ENCODE results near the gene ARRDC1.
"Not testable (repeated sequence)": the region's sequence is repeated elsewhere in the genome, so short reads cannot be mapped to it uniquely, and the experiment has no call there.

ARRDC1 gene

DNA sequence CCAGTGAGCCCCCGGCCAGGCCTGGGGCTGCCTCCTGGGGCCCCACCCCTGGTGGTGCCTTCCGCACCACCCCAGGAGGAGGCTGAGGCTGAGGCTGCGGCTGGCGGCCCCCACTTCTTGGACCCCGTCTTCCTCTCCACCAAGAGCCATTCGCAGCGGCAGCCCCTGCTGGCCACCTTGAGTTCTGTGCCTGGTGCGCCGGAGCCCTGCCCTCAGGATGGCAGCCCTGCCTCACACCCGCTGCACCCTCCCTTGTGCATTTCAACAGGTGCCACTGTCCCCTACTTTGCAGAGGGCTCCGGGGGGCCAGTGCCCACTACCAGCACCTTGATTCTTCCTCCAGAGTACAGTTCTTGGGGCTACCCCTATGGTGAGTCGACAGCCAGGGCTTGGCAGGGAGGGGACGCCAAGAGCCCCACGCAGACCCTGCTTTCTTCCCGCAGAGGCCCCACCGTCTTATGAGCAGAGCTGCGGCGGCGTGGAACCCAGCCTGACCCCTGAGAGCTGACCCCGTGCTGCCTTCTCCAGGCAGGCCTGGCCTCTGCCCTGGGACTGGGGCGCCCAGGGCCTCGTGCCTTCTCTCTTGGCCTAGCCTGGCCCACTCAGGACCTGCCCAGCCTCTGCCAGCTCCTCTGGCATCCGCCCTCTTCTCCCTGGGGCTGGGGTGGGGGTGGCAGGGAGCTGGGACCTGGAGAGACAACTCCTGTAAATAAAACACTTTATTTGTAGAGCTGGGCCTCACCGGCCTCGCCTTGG lies 9.3 kb downstream of the ARRDC1 start:
- DNase-seq = no peak

- DNase-seq = no peak
Observed at GRCh38 chr9:137615387-137615871, 9.9 kb downstream of the ARRDC1 start.

DNA sequence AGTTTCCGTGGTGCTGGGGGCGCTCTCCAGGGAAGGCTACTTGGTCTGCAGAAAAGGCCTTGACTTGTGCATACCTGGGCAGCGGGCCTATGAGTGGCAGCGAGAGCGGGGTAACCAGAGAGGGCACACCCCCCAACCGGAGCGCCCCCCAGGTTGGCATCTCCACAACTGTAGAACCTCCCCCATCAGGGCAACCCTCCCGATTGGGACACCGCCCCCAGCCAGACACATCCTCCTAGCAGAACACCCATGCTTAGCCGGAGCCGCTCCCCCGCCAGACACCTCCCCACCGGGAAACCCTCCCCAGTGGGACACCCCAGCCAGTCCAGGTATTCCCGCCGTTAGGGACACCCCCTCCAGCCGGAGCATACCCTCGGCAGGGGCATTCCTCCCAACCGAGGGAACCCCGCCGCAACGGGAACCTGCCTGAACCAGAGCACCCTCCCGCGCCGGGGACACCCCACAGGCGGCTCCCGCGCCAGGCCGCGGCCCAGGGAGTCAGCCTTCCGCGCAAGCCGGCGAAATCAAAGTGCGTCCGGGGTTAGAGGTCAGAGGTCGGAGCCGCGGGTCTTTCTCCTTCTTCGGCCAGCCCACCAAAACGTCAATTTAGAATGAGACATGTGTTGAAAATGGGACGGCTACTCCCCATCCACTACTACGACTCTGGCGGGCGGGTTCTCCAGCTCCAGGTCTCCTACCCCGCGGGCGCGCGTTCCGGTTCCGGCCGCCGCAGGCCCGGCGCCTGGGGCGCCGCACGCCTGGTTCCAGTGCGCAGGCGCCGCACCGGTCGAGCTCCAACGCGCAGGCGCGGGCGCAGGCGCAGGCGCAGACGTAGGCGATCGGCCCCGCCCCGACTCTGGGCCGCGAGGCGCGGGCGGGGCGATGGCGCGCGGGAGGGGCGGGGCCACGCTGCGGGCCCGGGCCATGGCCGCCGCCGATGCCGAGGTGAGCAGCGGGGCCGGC lies 12.9 kb downstream of the ARRDC1 start, which contains the start of gene EHMT1:
EHMT1 (plus strand) TSS at position 901 of the 963 bp plus-strand sequence; CDS start at position 925, 24 bp downstream.
- DNase-seq = peak; percentile 90

DNA sequence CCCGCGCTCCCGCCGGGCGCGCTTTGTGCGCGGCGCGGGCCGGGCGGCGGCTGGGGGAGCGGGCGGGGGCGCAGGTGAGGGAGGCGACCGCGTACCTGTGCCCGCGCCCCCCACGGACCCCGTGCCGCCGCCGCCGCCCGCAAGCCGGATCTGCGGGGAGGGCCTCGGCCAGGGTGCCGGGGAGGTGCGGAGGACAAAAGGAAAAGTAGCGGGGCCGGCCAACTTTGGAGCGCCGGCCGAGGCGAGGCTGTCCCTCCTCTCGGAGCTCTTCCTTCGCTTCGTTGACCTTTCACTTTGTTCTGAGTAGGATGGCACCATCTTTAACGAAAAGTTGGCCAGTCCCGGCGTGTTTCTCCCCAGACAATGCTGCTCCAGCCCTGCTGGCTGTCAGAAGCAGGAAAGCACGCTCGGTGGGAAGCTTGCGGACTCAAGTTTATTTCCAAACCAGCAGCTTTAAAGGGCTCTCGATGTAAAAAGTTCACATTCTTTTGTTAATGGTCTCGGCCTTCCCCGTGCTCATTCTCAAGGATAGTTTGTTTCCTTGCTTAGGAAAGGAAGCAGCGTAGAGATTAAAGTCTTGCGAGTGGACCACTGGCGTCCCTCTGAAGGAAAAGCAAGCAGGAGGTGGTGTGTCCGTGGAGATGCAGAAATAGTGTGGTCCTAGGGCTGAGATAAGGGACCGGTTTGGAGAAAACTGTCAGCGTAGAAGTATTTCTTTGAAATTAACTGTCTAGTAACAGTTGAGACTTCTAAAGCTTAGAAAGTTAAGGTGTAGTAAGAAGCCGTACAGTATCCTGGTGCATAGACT lies 14.0 kb downstream of the ARRDC1 start:
- peak; percentile 35 for DNase-seq

GRCh38 chr9:137620048-137620405 lies 14.5 kb downstream of the ARRDC1 start:
- no peak for DNase-seq

GRCh38 chr9:137620581-137620980 lies 15.1 kb downstream of the ARRDC1 start:
- no peak for DNase-seq

DNA sequence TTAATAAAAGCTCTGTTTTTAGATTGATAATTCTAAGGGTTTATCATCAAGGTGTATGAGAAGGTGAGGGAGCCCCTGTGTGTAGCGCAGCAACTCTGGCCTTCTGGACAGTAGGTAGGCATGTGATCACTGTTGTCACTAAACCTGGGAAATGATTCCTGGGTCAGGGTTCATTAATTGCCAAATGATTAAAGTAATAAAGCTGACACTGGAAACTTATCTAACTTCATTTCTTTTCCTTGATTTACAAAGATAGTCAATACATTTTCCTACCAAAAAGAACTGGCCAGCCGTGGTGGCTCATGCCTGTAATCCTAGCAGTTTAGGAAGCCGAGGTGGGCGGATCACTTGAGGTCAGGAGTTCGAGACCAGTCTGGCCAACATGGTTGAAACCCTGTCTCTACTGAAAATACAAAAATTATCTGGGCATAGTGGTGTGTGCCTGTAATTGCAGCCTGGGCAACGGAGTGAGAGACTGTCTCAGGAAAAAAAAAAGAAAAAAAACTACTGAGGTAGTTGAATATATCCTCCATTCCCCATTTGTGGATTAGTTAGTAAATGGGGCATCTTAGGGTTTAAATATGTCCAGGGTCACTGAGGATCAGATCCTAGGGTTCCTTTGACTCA lies 15.8 kb downstream of the ARRDC1 start:
- no peak for DNase-seq

DNA sequence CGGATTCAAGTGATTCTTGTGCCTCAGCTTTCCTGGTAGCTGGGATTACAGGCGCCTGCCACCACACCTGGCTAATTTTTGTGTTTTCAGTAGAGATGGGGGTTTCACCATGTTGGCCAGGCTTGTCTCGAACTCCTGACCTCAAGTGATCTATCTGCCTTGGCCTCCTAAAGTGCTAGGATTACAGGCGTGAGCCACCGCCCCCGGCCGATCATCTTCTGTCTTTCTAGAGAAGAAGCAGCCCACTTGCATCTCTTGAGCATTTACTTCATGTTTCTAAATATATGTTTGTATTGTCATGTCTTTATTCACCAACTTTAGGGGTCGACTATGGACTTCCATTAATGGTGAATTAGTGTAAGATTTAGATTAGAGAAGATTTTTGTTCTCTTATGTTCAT lies 16.7 kb downstream of the ARRDC1 start:
- DNase-seq = not testable (repeated sequence)

GRCh38 chr9:137626464-137626863 lies 21.0 kb downstream of the ARRDC1 start:
- DNase-seq = no peak

DNA sequence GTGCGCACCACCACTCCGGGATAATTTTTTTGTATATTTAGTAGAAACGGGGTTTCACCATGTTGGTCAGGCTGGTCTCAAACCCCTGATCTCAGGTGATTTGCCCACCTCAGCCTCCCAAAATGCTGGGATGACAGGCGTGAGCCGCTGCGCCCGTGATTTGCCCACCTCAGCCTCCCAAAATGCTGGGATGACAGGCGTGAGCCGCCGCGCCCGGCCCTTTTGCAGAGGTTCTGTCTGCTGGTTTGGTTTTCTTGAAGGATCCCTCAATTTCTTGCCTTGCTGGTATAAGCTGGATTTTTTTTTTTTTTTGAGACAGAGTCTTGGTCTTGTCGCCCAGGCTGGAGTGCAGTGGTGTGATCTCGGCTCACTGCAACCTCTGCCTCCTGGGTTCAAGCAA lies 21.9 kb downstream of the ARRDC1 start:
- not testable (repeated sequence) for DNase-seq

DNA sequence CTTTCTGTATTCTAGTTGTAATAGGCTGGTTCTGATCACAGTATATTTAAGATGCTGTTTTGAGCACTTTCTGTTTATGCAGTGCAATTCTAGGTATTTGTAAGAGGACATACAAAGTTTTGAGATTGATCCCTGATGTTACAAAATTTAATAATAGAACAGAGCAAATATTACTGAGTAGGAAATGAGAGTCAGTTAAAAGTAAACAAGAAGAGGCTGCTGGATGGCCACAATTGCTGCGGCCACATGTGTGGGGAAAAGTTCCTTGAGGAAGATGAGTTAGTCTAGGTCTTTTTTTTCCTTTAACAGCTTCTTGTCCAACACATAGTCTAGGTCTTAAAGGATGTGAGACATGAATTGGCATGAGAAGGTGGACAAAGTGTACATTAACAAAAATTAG lies 24.6 kb downstream of the ARRDC1 start:
- no peak for DNase-seq

GRCh38 chr9:137630679-137631078 lies 25.2 kb downstream of the ARRDC1 start:
- no peak for DNase-seq

- no peak for DNase-seq
Observed at GRCh38 chr9:137631345-137632229, 26.1 kb downstream of the ARRDC1 start.

DNA sequence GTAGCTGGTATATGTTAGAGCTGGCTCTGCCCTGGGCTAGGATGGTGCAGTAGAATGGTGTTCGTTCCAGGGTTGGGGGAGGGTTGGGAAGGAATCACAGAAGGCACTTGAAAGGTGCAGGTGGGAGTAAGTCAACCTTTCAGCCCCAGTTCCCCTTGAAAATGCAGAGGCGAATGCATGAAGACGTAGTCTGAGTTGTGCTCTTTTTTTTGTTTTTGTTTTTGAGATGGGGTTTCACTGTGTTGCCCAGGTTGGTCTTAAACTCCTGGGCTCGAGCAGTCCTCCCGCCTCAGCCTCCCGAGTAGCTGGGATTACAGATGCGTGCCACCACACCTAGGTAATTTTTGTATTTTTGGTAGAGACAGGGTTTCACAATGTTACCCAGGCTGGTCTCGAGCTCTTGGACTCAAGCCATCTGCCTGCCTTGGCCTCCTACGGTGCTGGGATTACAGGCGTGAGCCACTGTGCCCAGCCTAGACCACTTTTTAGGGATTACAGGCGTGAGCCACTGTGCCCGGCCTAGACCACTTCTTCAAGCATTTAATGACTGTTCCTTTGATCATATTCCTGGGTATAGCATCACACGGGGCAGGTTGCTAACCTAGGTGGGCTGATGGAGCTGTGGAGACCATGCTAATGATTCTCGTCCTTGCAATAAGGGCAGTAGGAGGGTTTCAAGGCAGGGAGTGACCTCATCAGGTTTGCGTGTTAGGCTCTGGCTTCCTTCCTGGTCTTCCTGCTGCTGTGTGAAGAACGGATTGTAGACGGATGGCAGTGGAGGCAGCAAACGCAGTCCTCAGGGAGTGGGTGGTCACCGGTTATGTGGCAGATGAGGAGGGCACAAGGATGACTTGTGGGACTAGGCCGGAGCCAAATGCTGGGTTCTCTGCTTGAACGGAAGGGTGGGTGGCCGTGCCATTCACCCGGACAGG lies 27.0 kb downstream of the ARRDC1 start:
- DNase-seq = no peak

DNA sequence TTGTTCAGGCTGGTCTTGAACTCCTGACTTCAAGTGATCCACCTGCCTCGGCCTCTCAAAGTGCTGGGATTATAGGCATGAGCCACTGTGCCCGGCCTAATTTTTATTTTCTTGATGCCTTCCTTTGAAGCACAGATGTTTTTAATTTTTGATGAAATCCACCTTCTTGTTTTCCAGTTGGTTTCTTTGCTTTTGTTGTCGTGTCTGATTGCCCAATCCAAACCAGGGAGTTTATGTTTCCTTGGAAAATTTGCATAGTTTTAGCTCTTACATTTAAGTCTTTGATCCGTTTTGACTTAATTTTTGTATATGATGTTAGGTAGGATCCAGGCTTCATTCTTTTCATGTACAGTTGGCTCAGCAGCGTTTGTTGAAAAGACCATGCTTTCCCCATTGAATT lies 28.5 kb downstream of the ARRDC1 start:
- DNase-seq = no peak

GRCh38 chr9:137638680-137639079 lies 33.2 kb downstream of the ARRDC1 start:
- DNase-seq = no peak

DNA sequence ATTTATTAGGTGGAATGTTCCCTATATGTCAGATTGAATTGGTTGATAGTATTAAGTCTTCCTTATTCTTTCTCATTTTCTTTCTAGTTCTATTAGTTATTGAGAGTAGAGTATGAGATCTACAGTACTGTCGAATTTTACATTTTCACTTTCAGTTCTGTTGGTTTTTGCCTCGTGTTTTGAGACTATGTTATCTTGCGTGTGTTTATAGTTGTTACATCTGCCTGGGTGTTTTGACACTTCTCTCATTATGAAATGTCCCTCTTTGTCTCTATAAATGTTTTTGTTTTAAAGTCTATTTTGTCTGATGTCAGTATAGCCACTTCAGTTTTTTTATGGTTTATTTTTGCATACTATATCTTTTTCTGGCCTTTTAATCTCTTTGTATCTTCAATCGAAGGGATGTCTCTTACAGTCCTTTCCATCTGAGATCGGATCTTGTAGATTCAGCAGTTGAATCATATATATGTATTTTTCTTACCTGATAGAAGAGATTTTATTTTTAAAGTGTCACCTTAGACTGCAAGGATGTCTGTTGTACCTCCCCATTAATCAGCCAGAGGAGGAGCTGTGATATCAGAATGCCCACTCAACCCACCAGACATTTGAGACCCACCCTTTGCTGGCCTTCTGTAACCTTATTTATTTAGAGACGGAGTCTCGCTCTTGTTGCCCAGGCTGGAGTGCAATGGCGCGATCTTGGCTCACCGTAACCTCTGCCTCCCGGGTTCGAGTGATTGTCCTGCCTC lies 34.0 kb downstream of the ARRDC1 start:
- no peak for DNase-seq

- no peak for DNase-seq
Observed at GRCh38 chr9:137640862-137641261, 35.4 kb downstream of the ARRDC1 start.

GRCh38 chr9:137642118-137642601 lies 36.7 kb downstream of the ARRDC1 start:
- DNase-seq = no peak

Measured in activated naive CD4-positive, alpha-beta T cell treated with Interleukin-2 at 50 U/mL for 16 hours (primary cell).